Measurements from ENCODE around the gene VPS51. TPM values are rescaled to one million over a fixed set of nuclear protein-coding genes. Genes with fewer than 3 reads are reported as not detected.

VPS51 gene
- total RNA-seq, 4 donors from 2014 or later = 204 to 298 (median 224) TPM

DNA sequence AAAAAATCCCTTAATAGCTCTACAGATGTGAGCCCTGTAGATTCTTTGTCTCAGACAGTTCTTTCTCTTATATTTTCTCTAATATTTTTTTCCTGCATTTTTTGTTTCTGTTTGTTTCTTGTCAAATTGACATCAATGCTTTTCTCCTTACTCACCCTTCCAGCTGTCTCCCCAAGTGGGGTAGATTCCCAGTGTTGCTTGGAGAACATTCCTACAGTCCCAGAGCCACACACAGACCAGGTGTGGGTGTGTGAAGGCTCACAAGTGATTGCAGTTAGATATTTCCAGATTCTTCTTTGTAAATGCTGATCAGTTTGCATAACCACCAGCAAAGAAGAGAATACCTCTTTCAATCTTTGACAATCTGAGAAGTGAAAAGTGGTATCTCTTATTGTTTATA, 7.5 kb downstream of the VPS51 start:
- Histone ChIP-seq H3K27ac (peak overlapping the region in 2 of 4 donors; percentile 17 to 30), H3K27me3 (no peaks in the 10 kb centered on the region), H3K4me3 (no peak overlapping the region), H3K9me3 (no peaks in the 10 kb centered on the region), H3K36me3 (peaks cover 11 to 47% (median 12%) of the 10 kb centered on the region in 3 donors), H3K4me1 (peaks cover 8 to 51% (median 11%) of the 10 kb centered on the region in 3 donors)
- no peak for DNase-seq
- intact Hi-C loops (cut with DNase I) = no loop called here
- TF ChIP-seq, protein P1, sequence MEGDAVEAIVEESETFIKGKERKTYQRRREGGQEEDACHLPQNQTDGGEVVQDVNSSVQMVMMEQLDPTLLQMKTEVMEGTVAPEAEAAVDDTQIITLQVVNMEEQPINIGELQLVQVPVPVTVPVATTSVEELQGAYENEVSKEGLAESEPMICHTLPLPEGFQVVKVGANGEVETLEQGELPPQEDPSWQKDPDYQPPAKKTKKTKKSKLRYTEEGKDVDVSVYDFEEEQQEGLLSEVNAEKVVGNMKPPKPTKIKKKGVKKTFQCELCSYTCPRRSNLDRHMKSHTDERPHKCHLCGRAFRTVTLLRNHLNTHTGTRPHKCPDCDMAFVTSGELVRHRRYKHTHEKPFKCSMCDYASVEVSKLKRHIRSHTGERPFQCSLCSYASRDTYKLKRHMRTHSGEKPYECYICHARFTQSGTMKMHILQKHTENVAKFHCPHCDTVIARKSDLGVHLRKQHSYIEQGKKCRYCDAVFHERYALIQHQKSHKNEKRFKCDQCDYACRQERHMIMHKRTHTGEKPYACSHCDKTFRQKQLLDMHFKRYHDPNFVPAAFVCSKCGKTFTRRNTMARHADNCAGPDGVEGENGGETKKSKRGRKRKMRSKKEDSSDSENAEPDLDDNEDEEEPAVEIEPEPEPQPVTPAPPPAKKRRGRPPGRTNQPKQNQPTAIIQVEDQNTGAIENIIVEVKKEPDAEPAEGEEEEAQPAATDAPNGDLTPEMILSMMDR (IDR thresholded peaks at IDR 0.05) = no peak
- no peak for TF ChIP-seq POLR2A (IDR thresholded peaks at IDR 0.05)

DNA sequence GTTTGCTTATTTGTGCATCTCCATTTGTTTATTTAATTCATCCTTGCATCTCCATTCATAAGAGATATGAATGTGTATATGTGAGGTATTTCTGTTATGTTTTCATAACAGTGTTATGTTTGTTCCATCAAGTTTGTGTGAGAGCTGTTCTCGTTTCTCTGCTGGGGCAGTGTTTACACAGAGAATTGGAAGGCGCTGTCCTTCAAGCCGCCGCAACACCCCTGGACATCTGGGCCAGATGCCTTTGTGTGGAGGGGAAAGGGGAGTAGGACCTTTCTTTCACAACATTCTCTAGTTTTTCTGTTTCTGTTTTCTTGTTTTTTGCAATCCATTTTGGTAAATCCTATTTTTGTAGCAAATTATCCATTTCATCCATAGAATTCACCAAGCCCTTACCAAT, 8.6 kb downstream of the VPS51 start:
- 74 to 81% methylated on average over 4 of the region's 4 CpGs for WGBS, 2 donors
- H3K27ac ChIP-seq = peak overlapping the region in 2 of 4 donors; percentile 17 to 31
- H3K4me1 ChIP-seq = peaks cover 14 to 63% (median 16%) of the 10 kb centered on the region in 3 donors
- H3K27me3 ChIP-seq = no peaks in the 10 kb centered on the region
- TF ChIP-seq, protein P1 (IDR thresholded peaks at IDR 0.05) = no peak
- no peak for TF ChIP-seq POLR2A (IDR thresholded peaks at IDR 0.05)
- peaks cover 13 to 50% (median 21%) of the 10 kb centered on the region in 3 donors for H3K36me3 ChIP-seq
- intact Hi-C loops (cut with DNase I) = no loop called here
- DNase-seq = no peak
- H3K4me3 ChIP-seq = no peak overlapping the region
- H3K9me3 ChIP-seq = no peaks in the 10 kb centered on the region

DNA sequence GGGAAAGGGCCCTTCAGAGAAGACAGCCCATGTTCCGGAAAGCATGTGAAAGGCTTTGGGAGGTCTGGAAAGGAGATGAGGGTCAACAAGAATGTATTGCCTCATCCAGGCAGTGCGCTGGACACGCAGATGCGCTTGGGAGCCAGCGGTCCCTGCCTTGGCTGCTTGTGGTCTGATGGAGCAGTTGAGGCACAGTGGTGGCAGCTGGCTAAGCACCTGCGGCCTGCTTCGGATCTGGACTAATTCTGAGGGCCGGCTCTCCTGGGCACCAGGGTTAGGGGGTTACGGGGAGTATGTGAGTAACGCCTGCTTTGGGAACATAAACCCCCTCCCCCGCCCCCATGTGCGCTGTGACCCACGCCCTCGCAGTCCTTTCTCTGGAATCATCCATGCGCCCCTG, 11.1 kb downstream of the VPS51 start:
- Histone ChIP-seq H3K9me3 (no peaks in the 10 kb centered on the region), H3K27ac (no peak overlapping the region), H3K36me3 (peaks cover 13 to 53% (median 22%) of the 10 kb centered on the region in 3 donors), H3K27me3 (no peaks in the 10 kb centered on the region), H3K4me3 (no peak overlapping the region), H3K4me1 (peaks cover 32 to 70% (median 33%) of the 10 kb centered on the region in 3 donors)
- WGBS, 2 donors = 92 to 96% methylated on average over 6 to 10 of the region's 15 CpGs
- intact Hi-C loops (cut with DNase I) = no loop called here
- TF ChIP-seq, protein P1 (IDR thresholded peaks at IDR 0.05) = no peak
- no peak for TF ChIP-seq POLR2A (IDR thresholded peaks at IDR 0.05)
- DNase-seq = no peak

DNA sequence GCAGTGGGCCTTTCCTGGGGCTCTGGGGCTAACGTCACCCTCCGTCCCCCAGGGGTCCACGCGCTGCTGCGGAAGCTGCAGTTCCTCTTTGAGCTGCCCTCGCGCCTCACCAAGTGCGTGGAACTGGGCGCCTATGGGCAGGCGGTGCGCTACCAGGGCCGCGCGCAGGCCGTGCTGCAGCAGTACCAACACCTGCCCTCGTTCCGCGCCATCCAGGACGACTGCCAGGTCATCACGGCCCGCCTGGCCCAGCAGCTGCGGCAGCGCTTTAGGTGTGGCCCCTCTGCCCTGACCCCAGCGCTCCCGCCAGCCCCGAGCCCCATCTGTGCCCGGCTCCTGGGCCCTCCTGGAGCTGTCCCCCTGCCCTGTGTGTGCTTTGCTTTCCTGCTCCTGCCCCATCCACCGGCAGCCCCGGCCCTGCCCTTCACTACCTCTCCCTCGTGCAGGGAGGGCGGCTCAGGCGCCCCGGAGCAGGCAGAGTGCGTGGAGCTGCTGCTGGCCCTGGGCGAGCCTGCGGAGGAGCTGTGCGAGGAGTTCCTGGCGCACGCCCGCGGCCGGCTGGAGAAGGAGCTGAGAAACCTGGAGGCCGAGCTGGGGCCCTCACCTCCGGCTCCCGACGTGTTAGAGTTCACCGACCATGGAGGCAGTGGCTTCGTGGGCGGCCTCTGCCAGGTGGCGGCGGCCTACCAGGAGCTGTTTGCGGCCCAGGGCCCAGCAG, 11.9 kb downstream of the VPS51 start:
- peaks cover 13 to 46% (median 22%) of the 10 kb centered on the region in 3 donors for H3K36me3 ChIP-seq
- intact Hi-C loops (cut with DNase I) = no loop called here
- no peaks in the 10 kb centered on the region for H3K9me3 ChIP-seq
- 78% methylated on average over 7 of the region's 52 CpGs; no CpG with 5 or more reads in 1 of the 2 donors for WGBS, 2 donors
- no peaks in the 10 kb centered on the region for H3K27me3 ChIP-seq
- DNase-seq = no peak
- H3K4me3 ChIP-seq = no peak overlapping the region
- H3K4me1 ChIP-seq = peaks cover 34 to 70% (median 36%) of the 10 kb centered on the region in 3 donors
- peak overlapping the region in 2 of 4 donors; percentile 51 to 70 for H3K27ac ChIP-seq
- TF ChIP-seq POLR2A (IDR thresholded peaks at IDR 0.05) = no peak
- TF ChIP-seq, protein P1 (IDR thresholded peaks at IDR 0.05) = no peak

GRCh38 chr11:65108469-65109123, 12.6 kb downstream of the VPS51 start:
- H3K36me3 ChIP-seq = peaks cover 13 to 45% (median 22%) of the 10 kb centered on the region in 3 donors
- H3K27ac ChIP-seq = peak overlapping the region; percentile 8 to 85 (median 32)
- H3K27me3 ChIP-seq = no peaks in the 10 kb centered on the region
- intact Hi-C loops (cut with DNase I) = no loop called here
- TF ChIP-seq, protein P1 (IDR thresholded peaks at IDR 0.05) = peak in 3 of 6 experiments; percentile 9 to 35 (median 18)
- no peak for TF ChIP-seq POLR2A (IDR thresholded peaks at IDR 0.05)
- H3K9me3 ChIP-seq = no peaks in the 10 kb centered on the region
- H3K4me3 ChIP-seq = no peak overlapping the region
- H3K4me1 ChIP-seq = peaks cover 41 to 70% (median 43%) of the 10 kb centered on the region in 3 donors
- DNase-seq = no peak
- WGBS, 2 donors = 59 to 90% methylated on average over 2 to 12 of the region's 38 CpGs

All from esophagus squamous epithelium (tissue), 5 donors.